Esophagus squamous epithelium (tissue), 5 donors: Measurements from ENCODE around the gene SLC25A41. TPM values are rescaled to one million over a fixed set of nuclear protein-coding genes. Genes with fewer than 3 reads are reported as not detected.

Source experiments
- DNase-seq: peaks from one replicate; lab custom pipeline; 2025; lab: John Stamatoyannopoulos, UW
- H3K27ac ChIP-seq, 4 donors: fragments of 200-600 bp; sonication (generic); one replicate each; pipeline ENCODE4 v1.5.1; 2016 to 2019; ENCODE audit warnings: mild to moderate bottlenecking in 1 of 4
- H3K27me3 ChIP-seq, 4 donors: fragments of 200-600 bp; sonication (generic); 1 replicate in 3 of 4; 2 replicates in 1 of 4; pipeline versions ENCODE4 v1.5.1 to v1.6.0; 2017 to 2021; ENCODE audit warnings: antibody characterized with exemption in 1 of 4
- H3K36me3 ChIP-seq, 3 donors: fragments of 200-600 bp; sonication (generic); one replicate each; pipeline ENCODE4 v1.5.1; 2016 to 2019
- H3K4me1 ChIP-seq, 3 donors: fragments of 200-600 bp; sonication (generic); one replicate each; pipeline ENCODE4 v1.5.1; 2017 to 2019
- H3K4me3 ChIP-seq, 4 donors: fragments of 200-600 bp; sonication (generic); 1 replicate in 3 of 4; 2 replicates in 1 of 4; pipeline ENCODE4 v1.5.1; 2016 to 2019; ENCODE audit warnings: mild to moderate bottlenecking in 2 of 4, moderate library complexity in 1 of 4
- H3K9me3 ChIP-seq, 3 donors: fragments of 200-600 bp; sonication (generic); one replicate each; pipeline ENCODE4 v1.5.1; 2016 to 2019
- POLR2A ChIP-seq, 4 donors: fragments of 450-650 bp; IDR thresholded peaks; one replicate each; pipeline ENCODE4 v1.6.1; 2017; ENCODE audit warnings: antibody characterized with exemption in 4 of 4, mild to moderate bottlenecking in 4 of 4, moderate library complexity in 3 of 4
- WGBS, 2 donors: methylation state at CpG; one replicate each; pipeline ENCODE4 v1.1.5; 2018; 5-methylcytosine and 5-hydroxymethylcytosine counted together
- intact Hi-C: fragments of 100-400 bp; cut with DNase I; formaldehyde crosslinking; loops from one replicate; pipeline ENCODE4 v1.15.0; 2022
- total RNA-seq, 4 donors: library from RNA; depleted of rRNA; stranded (reverse); fragments of >200 nt; gene quantifications; one replicate each; pipeline ENCODE4 v1.1.0, GENCODE V29; 2016
- TF ChIP-seq, protein P1 (sequence below), 6 experiments: fragments of 450-650 bp in 4 of 6; fragments of 200-600 bp in 2 of 6; sonication (generic) in 2 of 6; IDR thresholded peaks; one replicate each; pipeline ENCODE4 v1.5.1; 2016 to 2019; ENCODE audit warnings: antibody characterized with exemption in 6 of 6, mild to moderate bottlenecking in 4 of 6, moderate library complexity in 4 of 6
- donor health status: DM: yes; HTN: yes; CAD: no.

Gene SLC25A41
- total RNA-seq, 4 donors from 2014 or later: 0.38 TPM; not detected in 3

DNA sequence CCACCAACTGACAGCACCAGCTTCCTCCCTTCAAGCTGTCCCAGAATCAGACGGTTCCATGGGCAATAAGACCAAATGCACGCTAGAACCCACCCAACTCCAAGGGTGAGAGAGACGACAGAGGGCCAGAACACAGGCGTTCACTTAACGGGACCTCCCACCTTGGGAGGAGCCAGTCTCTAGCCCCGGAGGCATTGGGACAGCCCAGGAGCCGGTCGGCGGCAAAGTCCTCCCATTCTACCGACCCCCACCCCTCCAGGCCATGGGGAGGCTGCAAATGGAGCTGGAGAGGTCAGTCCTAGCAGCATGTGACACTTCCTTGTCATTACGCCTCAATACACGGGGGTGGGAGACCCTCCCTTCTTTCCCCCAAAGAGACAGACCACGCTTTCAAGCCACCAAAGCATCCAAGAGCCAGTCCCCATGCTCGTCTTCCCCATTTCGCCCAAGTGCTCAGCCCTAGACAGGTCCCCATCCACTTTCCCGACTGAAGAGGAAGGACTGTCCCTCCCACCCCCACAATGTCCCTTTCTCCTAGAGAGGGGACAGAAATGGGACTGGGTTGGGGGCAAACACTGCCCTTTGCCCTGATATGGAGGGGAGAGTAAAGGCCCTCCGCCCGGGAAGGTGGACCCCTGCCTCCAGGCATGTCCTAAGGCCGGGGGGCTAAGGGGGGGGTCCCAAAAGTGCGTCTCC, 9.9 kb downstream of the SLC25A41 start:
- Histone ChIP-seq H3K27me3 (no peaks in the 10 kb centered on the region), H3K4me1 (peaks cover 12 to 48% (median 19%) of the 10 kb centered on the region in 3 donors), H3K36me3 (peaks cover 19 to 38% (median 27%) of the 10 kb centered on the region in 3 donors), H3K9me3 (no peaks in the 10 kb centered on the region), H3K4me3 (peak overlapping the region; percentile 60 to 88 (median 86)), H3K27ac (peak overlapping the region; percentile 85 to 88 (median 88))
- DNase-seq: no peak
- 0% methylated on average over 11 of the region's 20 CpGs; no CpG with 5 or more reads in 1 of the 2 donors for WGBS, 2 donors
- intact Hi-C loops: no loop called here
- no peak for TF ChIP-seq POLR2A (IDR thresholded peaks at IDR 0.05)
- TF ChIP-seq, protein P1, sequence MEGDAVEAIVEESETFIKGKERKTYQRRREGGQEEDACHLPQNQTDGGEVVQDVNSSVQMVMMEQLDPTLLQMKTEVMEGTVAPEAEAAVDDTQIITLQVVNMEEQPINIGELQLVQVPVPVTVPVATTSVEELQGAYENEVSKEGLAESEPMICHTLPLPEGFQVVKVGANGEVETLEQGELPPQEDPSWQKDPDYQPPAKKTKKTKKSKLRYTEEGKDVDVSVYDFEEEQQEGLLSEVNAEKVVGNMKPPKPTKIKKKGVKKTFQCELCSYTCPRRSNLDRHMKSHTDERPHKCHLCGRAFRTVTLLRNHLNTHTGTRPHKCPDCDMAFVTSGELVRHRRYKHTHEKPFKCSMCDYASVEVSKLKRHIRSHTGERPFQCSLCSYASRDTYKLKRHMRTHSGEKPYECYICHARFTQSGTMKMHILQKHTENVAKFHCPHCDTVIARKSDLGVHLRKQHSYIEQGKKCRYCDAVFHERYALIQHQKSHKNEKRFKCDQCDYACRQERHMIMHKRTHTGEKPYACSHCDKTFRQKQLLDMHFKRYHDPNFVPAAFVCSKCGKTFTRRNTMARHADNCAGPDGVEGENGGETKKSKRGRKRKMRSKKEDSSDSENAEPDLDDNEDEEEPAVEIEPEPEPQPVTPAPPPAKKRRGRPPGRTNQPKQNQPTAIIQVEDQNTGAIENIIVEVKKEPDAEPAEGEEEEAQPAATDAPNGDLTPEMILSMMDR (IDR thresholded peaks at IDR 0.05): no peak

DNA sequence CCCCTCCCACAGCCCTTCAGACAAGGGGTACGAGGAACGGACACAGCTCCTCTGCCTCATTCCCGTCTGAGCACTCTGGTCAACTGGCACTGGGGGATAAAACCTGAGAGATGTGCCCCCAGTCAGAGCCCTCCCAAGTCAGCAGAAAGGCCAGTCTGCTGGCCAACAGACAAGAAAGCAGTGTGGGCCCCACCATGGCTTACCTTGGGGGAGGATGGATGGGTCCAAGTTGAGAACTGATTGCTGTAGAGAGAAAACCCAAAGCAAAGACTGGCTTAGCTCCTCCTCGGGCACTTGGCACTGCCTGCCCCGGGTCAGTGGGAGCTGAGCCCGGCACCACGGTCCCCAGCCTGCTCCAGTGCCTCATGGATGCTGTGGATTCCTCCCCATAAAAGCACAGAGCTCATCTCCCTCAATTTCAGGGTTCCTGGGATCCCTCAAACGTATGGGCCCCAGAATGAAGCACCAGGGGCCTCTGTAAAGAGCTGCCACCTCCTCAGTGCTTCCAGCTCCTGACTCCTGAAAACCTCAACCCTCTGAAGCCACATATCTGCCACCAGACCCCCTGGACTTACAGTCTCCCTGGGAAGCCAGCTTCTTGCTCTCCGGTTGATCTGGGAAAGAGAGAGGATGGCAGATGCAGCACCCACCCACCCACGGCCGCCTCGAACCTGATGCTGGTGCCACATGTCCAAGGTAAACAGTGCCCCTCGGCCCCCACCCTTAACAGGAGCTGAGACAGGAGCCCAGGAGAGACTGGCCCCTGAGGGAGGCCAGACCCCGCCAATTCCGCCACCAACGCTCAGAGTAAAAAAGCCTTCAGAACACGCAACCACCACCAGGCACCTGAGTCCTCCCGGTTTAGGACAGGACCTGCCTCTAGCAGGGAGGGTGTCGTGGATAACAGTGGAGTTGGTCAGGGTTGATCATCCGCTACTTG, 12.2 kb downstream of the SLC25A41 start:
- H3K27ac ChIP-seq: no peak overlapping the region
- no peaks in the 10 kb centered on the region for H3K27me3 ChIP-seq
- DNase-seq: no peak
- H3K9me3 ChIP-seq: no peaks in the 10 kb centered on the region
- intact Hi-C loops: no loop called here
- 79 to 86% methylated on average over 8 to 11 of the region's 20 CpGs for whole genome bisulfite sequencing, 2 donors
- H3K4me3 ChIP-seq: no peak overlapping the region
- peaks cover 40 to 61% (median 50%) of the 10 kb centered on the region in 3 donors for H3K36me3 ChIP-seq
- no peak for TF ChIP-seq POLR2A (IDR thresholded peaks at IDR 0.05)
- TF ChIP-seq, protein P1 (IDR thresholded peaks at IDR 0.05): no peak
- H3K4me1 ChIP-seq: peaks cover 12 to 48% (median 19%) of the 10 kb centered on the region in 3 donors

- TF ChIP-seq, protein P1 (IDR thresholded peaks at IDR 0.05): no peak
- TF ChIP-seq POLR2A (IDR thresholded peaks at IDR 0.05): no peak
- H3K36me3 ChIP-seq: peaks cover 65 to 89% (median 73%) of the 10 kb centered on the region in 3 donors
- H3K27ac ChIP-seq: no peak overlapping the region
- peaks cover 8 to 36% (median 19%) of the 10 kb centered on the region in 3 donors for H3K4me1 ChIP-seq
- no peaks in the 10 kb centered on the region for H3K9me3 ChIP-seq
- DNase-seq: no peak
- 73 to 80% methylated on average over 1 to 3 of the region's 19 CpGs for WGBS, 2 donors
- no peaks in the 10 kb centered on the region for H3K27me3 ChIP-seq
- intact Hi-C loops: no loop called here
- H3K4me3 ChIP-seq: no peak overlapping the region
These were observed 15.0 kb downstream of the SLC25A41 start for GRCh38 chr19:6418562-6418932.

DNA sequence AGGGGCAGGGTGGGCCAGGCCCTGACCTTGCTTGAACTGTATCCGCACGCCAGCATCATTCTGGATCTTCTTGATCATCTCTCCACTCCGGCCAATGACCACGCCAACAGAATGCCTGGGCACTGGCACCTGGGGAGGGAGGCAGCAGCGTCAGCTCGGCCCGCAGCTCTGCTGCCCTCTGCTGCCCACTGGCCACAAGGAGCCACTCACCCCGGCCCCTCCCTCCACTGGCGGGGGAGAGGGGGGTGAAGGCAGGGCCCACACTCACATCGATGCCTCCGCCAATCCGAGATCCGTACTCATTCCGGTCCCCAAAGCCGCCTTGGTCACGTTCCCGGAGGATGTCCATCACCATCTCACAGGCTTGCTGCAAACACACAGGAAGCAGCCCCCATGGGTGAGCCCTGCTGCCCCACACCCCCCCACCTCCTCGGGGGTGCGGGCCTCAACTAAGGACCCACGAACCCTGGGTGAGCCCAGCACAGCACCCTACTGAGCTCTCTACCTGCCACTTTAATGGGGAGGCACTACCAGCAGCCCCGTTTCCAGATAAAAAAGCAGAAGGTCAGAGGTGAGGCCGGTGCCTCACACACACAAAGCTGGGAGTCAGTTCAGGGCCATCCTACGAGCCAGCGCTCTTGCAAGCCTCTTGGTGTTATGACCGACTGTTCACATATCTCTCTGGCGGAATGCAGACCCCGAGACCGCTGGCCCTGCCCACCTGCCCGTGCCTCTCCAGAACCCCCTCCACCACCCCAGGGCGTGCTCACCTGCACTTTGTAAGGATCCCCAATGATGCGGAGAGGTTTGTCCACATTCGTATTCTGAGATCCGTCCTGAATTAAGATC, 15.6 kb downstream of the SLC25A41 start:
- H3K4me3 ChIP-seq: no peak overlapping the region
- WGBS, 2 donors: 79 to 90% methylated on average over 9 to 20 of the region's 33 CpGs
- H3K9me3 ChIP-seq: no peaks in the 10 kb centered on the region
- H3K27me3 ChIP-seq: no peaks in the 10 kb centered on the region
- TF ChIP-seq POLR2A (IDR thresholded peaks at IDR 0.05): no peak
- TF ChIP-seq, protein P1 (IDR thresholded peaks at IDR 0.05): peak in 2 of 6 experiments; percentile 3 to 22
- no peak for DNase-seq
- intact Hi-C loops: no loop called here
- H3K36me3 ChIP-seq: peaks cover 65 to 94% (median 73%) of the 10 kb centered on the region in 3 donors
- H3K4me1 ChIP-seq: peaks cover 6 to 30% (median 13%) of the 10 kb centered on the region in 3 donors
- H3K27ac ChIP-seq: peak overlapping the region in 1 of 4 donors; percentile 3
